Activated T-helper 1 cell treated with anti-CD3 and anti-CD28 coated beads, Interleukin-2, amount 50 U/mL, for 16 hours (primary cell): ENCODE data around the gene DNAAF1.

Experiments
- DNase-seq, 2 donors: peaks; one replicate each; pipeline ENCODE4 v3.0.0-alpha.2; 2020; ENCODE audit warnings: low read depth in 1 of 2, low spot score in 1 of 2

The DNAAF1 gene

GRCh38 chr16:84159007-84159406, 13.9 kb downstream of the DNAAF1 start:
- no peak for DNase-seq

- DNase-seq: no peak
These were observed 14.7 kb downstream of the DNAAF1 start for GRCh38 chr16:84159800-84160199.

- no peak for DNase-seq
These were observed 15.9 kb downstream of the DNAAF1 start for GRCh38 chr16:84161037-84161436.

GRCh38 chr16:84161801-84162200, 16.7 kb downstream of the DNAAF1 start:
- no peak for DNase-seq

- no peak for DNase-seq
These were observed 20.6 kb downstream of the DNAAF1 start for GRCh38 chr16:84165746-84166145.

GRCh38 chr16:84166796-84167695, 21.9 kb downstream of the DNAAF1 start:
- no peak for DNase-seq

- no peak for DNase-seq
These were observed 24.7 kb downstream of the DNAAF1 start for GRCh38 chr16:84169765-84170310.

- DNase-seq: no peak
These were observed 29.3 kb downstream of the DNAAF1 start for GRCh38 chr16:84174396-84174795.

GRCh38 chr16:84175350-84176081, 30.4 kb downstream of the DNAAF1 start:
- DNase-seq: no peak

GRCh38 chr16:84176192-84177053, 31.3 kb downstream of the DNAAF1 start:
- no peak for DNase-seq

GRCh38 chr16:84177741-84178073, 32.6 kb downstream of the DNAAF1 start:
- no peak for DNase-seq

- no peak for DNase-seq
These were observed 33.1 kb downstream of the DNAAF1 start for GRCh38 chr16:84178146-84178765.

GRCh38 chr16:84178892-84179611, 33.9 kb downstream of the DNAAF1 start:
- no peak for DNase-seq

GRCh38 chr16:84179612-84180320, 34.7 kb downstream of the DNAAF1 start:
- DNase-seq: no peak

- no peak for DNase-seq
These were observed 35.5 kb downstream of the DNAAF1 start for GRCh38 chr16:84180519-84181140.

- DNase-seq: no peak
These were observed 36.2 kb downstream of the DNAAF1 start for GRCh38 chr16:84181144-84181915.

GRCh38 chr16:84182104-84182503, 37.0 kb downstream of the DNAAF1 start:
- DNase-seq: no peak
